Measurements from ENCODE around the gene OSBPL6. TPM values are rescaled to one million over a fixed set of nuclear protein-coding genes. Genes with fewer than 3 reads are reported as not detected.
A peak's percentile ranks its signal among the peaks of the same experiment; 100 is the strongest.

The OSBPL6 gene
- total and polyA plus RNA-seq, 2 experiments from 2014 or later = 0.60 to 1.8 TPM

DNA sequence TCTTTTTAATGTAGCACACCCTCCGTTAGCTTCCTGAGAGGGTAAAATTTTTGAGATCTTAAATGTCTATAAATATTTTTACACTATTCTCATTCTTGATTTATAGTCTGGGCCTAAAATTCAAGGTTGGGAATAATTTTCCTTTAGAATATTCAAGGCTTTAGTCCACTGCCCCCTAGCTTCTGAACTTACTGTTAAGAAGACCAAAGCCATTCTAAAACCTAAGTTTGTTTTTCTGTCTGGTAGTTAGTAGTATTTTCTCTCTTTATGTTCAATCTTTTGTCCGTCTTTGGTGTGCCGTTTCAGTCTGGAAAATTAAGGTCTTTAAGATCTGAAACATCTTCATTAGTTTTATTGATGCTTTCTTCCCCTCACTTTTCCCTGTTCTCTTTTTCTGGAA, 14.5 kb downstream of the OSBPL6 start:
- Histone ChIP-seq H3K4me3 (no peak overlapping the region), H3K27me3 (no peaks in the 10 kb centered on the region), H3K4me1 (ENCODE audit: low read depth) (no peaks in the 10 kb centered on the region), H3K27ac (no peak overlapping the region), H3K36me3 (no peaks in the 10 kb centered on the region), H3K9me3 (ENCODE audit: low read depth) (no peaks in the 10 kb centered on the region)
- TF ChIP-seq, protein P1, sequence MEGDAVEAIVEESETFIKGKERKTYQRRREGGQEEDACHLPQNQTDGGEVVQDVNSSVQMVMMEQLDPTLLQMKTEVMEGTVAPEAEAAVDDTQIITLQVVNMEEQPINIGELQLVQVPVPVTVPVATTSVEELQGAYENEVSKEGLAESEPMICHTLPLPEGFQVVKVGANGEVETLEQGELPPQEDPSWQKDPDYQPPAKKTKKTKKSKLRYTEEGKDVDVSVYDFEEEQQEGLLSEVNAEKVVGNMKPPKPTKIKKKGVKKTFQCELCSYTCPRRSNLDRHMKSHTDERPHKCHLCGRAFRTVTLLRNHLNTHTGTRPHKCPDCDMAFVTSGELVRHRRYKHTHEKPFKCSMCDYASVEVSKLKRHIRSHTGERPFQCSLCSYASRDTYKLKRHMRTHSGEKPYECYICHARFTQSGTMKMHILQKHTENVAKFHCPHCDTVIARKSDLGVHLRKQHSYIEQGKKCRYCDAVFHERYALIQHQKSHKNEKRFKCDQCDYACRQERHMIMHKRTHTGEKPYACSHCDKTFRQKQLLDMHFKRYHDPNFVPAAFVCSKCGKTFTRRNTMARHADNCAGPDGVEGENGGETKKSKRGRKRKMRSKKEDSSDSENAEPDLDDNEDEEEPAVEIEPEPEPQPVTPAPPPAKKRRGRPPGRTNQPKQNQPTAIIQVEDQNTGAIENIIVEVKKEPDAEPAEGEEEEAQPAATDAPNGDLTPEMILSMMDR (IDR thresholded peaks at IDR 0.05; ENCODE audit: low read depth, low read length) = peak; percentile 43
- peak; percentile 21 to 30 for DNase-seq (ENCODE audit: low read depth in 1 of 2, low spot score in 1 of 2)

- no peak for DNase-seq (ENCODE audit: low read depth in 1 of 2, low spot score in 1 of 2)
- H3K4me1 ChIP-seq (ENCODE audit: low read depth) = no peaks in the 10 kb centered on the region
- no peaks in the 10 kb centered on the region for H3K9me3 ChIP-seq (ENCODE audit: low read depth)
- H3K27ac ChIP-seq = no peak overlapping the region
- H3K4me3 ChIP-seq = no peak overlapping the region
- no peaks in the 10 kb centered on the region for H3K27me3 ChIP-seq
- no peaks in the 10 kb centered on the region for H3K36me3 ChIP-seq
- TF ChIP-seq, protein P1 (IDR thresholded peaks at IDR 0.05; ENCODE audit: low read depth, low read length) = no peak
Measured at GRCh38 chr2:178211460-178211859, 17.1 kb downstream of the OSBPL6 start.

DNA sequence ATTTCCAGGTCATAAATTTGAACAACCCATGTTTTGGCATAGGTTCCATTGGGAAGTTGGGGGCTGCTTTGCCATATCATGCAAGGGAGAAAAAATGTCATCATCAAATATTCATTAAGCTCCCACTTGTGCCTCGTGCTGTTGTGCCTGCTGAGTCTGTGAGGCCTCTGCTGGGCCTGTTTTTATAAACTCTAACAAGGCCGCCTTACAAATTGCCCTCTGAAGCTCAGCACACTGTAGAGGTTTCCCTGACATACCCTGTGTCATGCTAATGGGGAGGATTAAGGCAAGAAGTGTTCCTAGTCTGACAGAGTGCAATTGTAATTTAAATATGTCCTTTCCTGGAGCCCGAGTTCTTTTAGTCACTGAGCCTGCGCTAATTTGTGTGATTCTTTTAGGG, 17.6 kb downstream of the OSBPL6 start:
- Histone ChIP-seq H3K27me3 (no peaks in the 10 kb centered on the region), H3K9me3 (ENCODE audit: low read depth) (no peaks in the 10 kb centered on the region), H3K27ac (no peak overlapping the region), H3K4me3 (no peak overlapping the region), H3K36me3 (no peaks in the 10 kb centered on the region), H3K4me1 (ENCODE audit: low read depth) (no peaks in the 10 kb centered on the region)
- TF ChIP-seq, protein P1 (IDR thresholded peaks at IDR 0.05; ENCODE audit: low read depth, low read length) = no peak
- no peak for DNase-seq (ENCODE audit: low read depth in 1 of 2, low spot score in 1 of 2)

DNA sequence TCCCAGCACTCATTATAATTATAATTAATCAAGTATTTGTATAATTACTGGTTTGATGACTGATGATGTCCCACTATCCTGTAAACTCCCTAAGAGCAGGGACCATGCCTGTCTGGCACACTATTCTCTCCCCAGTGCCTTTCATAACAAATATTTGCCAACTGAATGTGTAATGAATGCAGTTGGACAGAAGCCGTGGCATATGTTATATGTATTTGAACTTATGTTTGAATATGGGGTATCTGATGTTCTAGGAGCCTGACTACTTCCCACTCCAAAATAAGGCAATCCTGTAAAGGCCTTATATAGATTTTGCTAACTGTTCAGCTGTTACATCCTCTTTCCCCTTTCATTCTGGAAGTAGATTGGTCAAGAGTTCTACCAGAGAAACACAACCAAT, 19.7 kb downstream of the OSBPL6 start:
- no peak for DNase-seq (ENCODE audit: low read depth in 1 of 2, low spot score in 1 of 2)
- Histone ChIP-seq H3K27ac (no peak overlapping the region), H3K27me3 (no peaks in the 10 kb centered on the region), H3K4me1 (ENCODE audit: low read depth) (no peaks in the 10 kb centered on the region), H3K4me3 (no peak overlapping the region), H3K9me3 (ENCODE audit: low read depth) (no peaks in the 10 kb centered on the region), H3K36me3 (no peaks in the 10 kb centered on the region)
- TF ChIP-seq, protein P1 (IDR thresholded peaks at IDR 0.05; ENCODE audit: low read depth, low read length) = no peak

- TF ChIP-seq, protein P1 (IDR thresholded peaks at IDR 0.05; ENCODE audit: low read depth, low read length) = no peak
- no peak for DNase-seq (ENCODE audit: low read depth in 1 of 2, low spot score in 1 of 2)
- no peak overlapping the region for H3K27ac ChIP-seq
- no peaks in the 10 kb centered on the region for H3K27me3 ChIP-seq
- H3K36me3 ChIP-seq = no peaks in the 10 kb centered on the region
- no peak overlapping the region for H3K4me3 ChIP-seq
- H3K9me3 ChIP-seq (ENCODE audit: low read depth) = no peaks in the 10 kb centered on the region
- H3K4me1 ChIP-seq (ENCODE audit: low read depth) = no peaks in the 10 kb centered on the region
Measured at GRCh38 chr2:178219247-178219646, 24.9 kb downstream of the OSBPL6 start.

DNA sequence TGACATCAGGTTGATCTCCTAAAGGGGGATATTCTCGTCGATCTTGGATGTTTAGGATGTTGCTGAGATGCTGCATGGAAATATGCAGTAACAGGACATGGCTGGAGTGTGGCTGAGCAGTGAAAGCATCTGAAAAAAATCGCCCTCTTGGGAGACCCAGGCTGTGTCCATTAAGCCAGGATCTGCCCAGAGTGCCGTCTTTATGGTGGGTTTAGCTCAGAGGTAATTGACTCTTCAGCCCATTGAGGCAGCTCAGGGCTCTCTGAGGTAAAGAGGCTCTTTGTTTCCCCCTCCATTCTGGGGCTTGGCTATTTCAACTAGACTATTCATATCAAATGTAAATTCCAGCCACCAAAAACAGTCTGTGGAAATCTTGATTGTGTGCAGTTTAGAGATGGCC, 26.5 kb downstream of the OSBPL6 start:
- Histone ChIP-seq H3K36me3 (no peaks in the 10 kb centered on the region), H3K27ac (no peak overlapping the region), H3K4me3 (no peak overlapping the region), H3K4me1 (ENCODE audit: low read depth) (no peaks in the 10 kb centered on the region), H3K9me3 (ENCODE audit: low read depth) (no peaks in the 10 kb centered on the region), H3K27me3 (no peaks in the 10 kb centered on the region)
- no peak for DNase-seq (ENCODE audit: low read depth in 1 of 2, low spot score in 1 of 2)
- TF ChIP-seq, protein P1 (IDR thresholded peaks at IDR 0.05; ENCODE audit: low read depth, low read length) = no peak

Data from cardiac muscle cell (in vitro differentiated cells and primary cell).